GM18868 (cell line): ENCODE measurements around the gene MIER2.

Experiments
- ATAC-seq: cut with Tn5 transposase; IDR thresholded peaks from one replicate; pipeline ENCODE4 v1.9.1; 2021; ENCODE audit warnings: mild to moderate bottlenecking, moderate library complexity; ENCODE audit not compliant: unreplicated experiment

Gene MIER2

GRCh38 chr19:309206-309565, 35.4 kb downstream of the MIER2 start:
- no peak for ATAC-seq

- no peak for ATAC-seq
Measured at GRCh38 chr19:308471-309205, 36.0 kb downstream of the MIER2 start.

GRCh38 chr19:307793-308420, 36.7 kb downstream of the MIER2 start:
- ATAC-seq = no peak

GRCh38 chr19:307111-307531, 37.5 kb downstream of the MIER2 start:
- no peak for ATAC-seq

- ATAC-seq = no peak
Measured at GRCh38 chr19:306151-306900, 38.3 kb downstream of the MIER2 start.

GRCh38 chr19:305240-306150, 39.1 kb downstream of the MIER2 start:
- ATAC-seq = no peak

GRCh38 chr19:296476-297225, 47.9 kb downstream of the MIER2 start:
- ATAC-seq = no peak

- ATAC-seq = no peak
Measured at GRCh38 chr19:295687-296370, 48.8 kb downstream of the MIER2 start.

GRCh38 chr19:294946-295686, 49.5 kb downstream of the MIER2 start:
- no peak for ATAC-seq

GRCh38 chr19:294341-294945, 50.2 kb downstream of the MIER2 start:
- no peak for ATAC-seq

- ATAC-seq = no peak
Measured at GRCh38 chr19:293436-294110, 51.0 kb downstream of the MIER2 start.

- ATAC-seq = no peak
Measured at GRCh38 chr19:292951-293350, 51.6 kb downstream of the MIER2 start.

GRCh38 chr19:292281-292884, 52.2 kb downstream of the MIER2 start:
- ATAC-seq = no peak

- ATAC-seq = no peak
Measured at GRCh38 chr19:291561-292280, 52.9 kb downstream of the MIER2 start.

- no peak for ATAC-seq
Measured at GRCh38 chr19:291006-291521, 53.5 kb downstream of the MIER2 start, which contains the start of gene PLPP2. Gene PLPP2, minus strand, starts transcription at chr19:291403. Its CDS starts 67 bp downstream, at chr19:291336.

- ATAC-seq = no peak
Measured at GRCh38 chr19:290372-291005, 54.1 kb downstream of the MIER2 start.
